SK-N-SH treated with all-trans-retinoic acid at 6 μM for 48 hours (cell line): ENCODE data around the gene UQCRFS1.

Source experiments
- ATAC-seq: fragments of 200-7000 bp; cut with Tn5 transposase; 3 replicates; pipeline ENCODE4 v1.9.1; 2020; ENCODE audit warnings: mild to moderate bottlenecking, moderate library complexity
- ARNTL ChIP-seq: fragments of 450-650 bp; formaldehyde crosslinking; IDR thresholded peaks from 2 replicates; pipeline ENCODE4 v1.5.0; 2020; ENCODE audit warnings: low read depth, mild to moderate bottlenecking, moderate library complexity, borderline replicate concordance
- BACH2 ChIP-seq: fragments of 250-450 bp; sonication (Bioruptor Pico); IDR thresholded peaks from 2 replicates; pipeline ENCODE4 v1.9.0; 2021; ENCODE audit warnings: mild to moderate bottlenecking, borderline replicate concordance
- CREB5 ChIP-seq: fragments of 250-450 bp; sonication (Bioruptor Pico); IDR thresholded peaks from 2 replicates; pipeline ENCODE4 v1.5.1; 2020; ENCODE audit warnings: low read depth, mild to moderate bottlenecking, moderate library complexity
- CSDC2 ChIP-seq: fragments of 250-450 bp; sonication (Bioruptor Pico); IDR thresholded peaks from 2 replicates; pipeline ENCODE4 v1.5.0; 2020; ENCODE audit warnings: mild to moderate bottlenecking, moderate library complexity
- ESRRG ChIP-seq: fragments of 250-450 bp; sonication (Bioruptor Pico); IDR thresholded peaks from 2 replicates; pipeline ENCODE4 v1.6.1; 2021; ENCODE audit warnings: mild to moderate bottlenecking
- GLIS3 ChIP-seq: fragments of 250-450 bp; sonication (Bioruptor Pico); IDR thresholded peaks from 2 replicates; pipeline ENCODE4 v1.5.0; 2020; ENCODE audit warnings: mild to moderate bottlenecking, moderate library complexity
- ISL1 ChIP-seq: fragments of 250-450 bp; sonication (Bioruptor Pico); IDR thresholded peaks from 2 replicates; pipeline ENCODE4 v2.1.2; 2022; ENCODE audit warnings: mild to moderate bottlenecking, moderate library complexity
- OSR1 ChIP-seq: fragments of 250-450 bp; sonication (Bioruptor Pico); IDR thresholded peaks from 2 replicates; pipeline ENCODE4 v1.8.0; 2022; ENCODE audit warnings: moderate library complexity, mild to moderate bottlenecking, inconsistent platforms
- POU6F1 ChIP-seq: fragments of 250-450 bp; sonication (Bioruptor Pico); IDR thresholded peaks from 2 replicates; pipeline ENCODE4 v1.8.0; 2021; ENCODE audit warnings: low read depth, mild to moderate bottlenecking, moderate library complexity, borderline replicate concordance
- PPARA ChIP-seq: fragments of 250-450 bp; sonication (Bioruptor Pico); IDR thresholded peaks from 2 replicates; pipeline ENCODE4 v1.5.0; 2020; ENCODE audit warnings: mild to moderate bottlenecking, borderline replicate concordance
- SNAI2 ChIP-seq: fragments of 250-450 bp; sonication (Bioruptor Pico); IDR thresholded peaks from 2 replicates; pipeline ENCODE4 v1.5.0; 2020; ENCODE audit warnings: mild to moderate bottlenecking, moderate library complexity
- TCF4 ChIP-seq: fragments of 250-450 bp; sonication (Bioruptor Pico); IDR thresholded peaks from 2 replicates; pipeline ENCODE4 v1.8.0; 2021; ENCODE audit warnings: mild to moderate bottlenecking, moderate library complexity, borderline replicate concordance
- TOX ChIP-seq: fragments of 250-450 bp; sonication (Bioruptor Pico); IDR thresholded peaks from 2 replicates; pipeline ENCODE4 v1.8.0; 2021; ENCODE audit warnings: mild to moderate bottlenecking, moderate library complexity, borderline replicate concordance
- TSHZ2 ChIP-seq: fragments of 250-450 bp; sonication (Bioruptor Pico); IDR thresholded peaks from 2 replicates; pipeline ENCODE4 v1.5.0; 2020; ENCODE audit warnings: mild to moderate bottlenecking, moderate library complexity
- ZC3H10 ChIP-seq: fragments of 250-450 bp; sonication (Bioruptor Pico); IDR thresholded peaks from 2 replicates; pipeline ENCODE4 v1.5.1; 2021; ENCODE audit warnings: mild to moderate bottlenecking, moderate library complexity
- ZFP3 ChIP-seq: fragments of 250-450 bp; sonication (Bioruptor Pico); IDR thresholded peaks from 2 replicates; pipeline ENCODE4 v1.5.0; 2020; ENCODE audit warnings: mild to moderate bottlenecking, moderate library complexity
- ZFP30 ChIP-seq: fragments of 450-650 bp; formaldehyde crosslinking; IDR thresholded peaks from 2 replicates; pipeline ENCODE4 v1.5.0; 2022; ENCODE audit warnings: mild to moderate bottlenecking, moderate library complexity
- ZNF565 ChIP-seq: fragments of 450-650 bp; formaldehyde crosslinking; conservative IDR thresholded peaks from 2 replicates; pipeline ENCODE4 v1.5.0; 2020; ENCODE audit warnings: low read depth, mild to moderate bottlenecking, moderate library complexity
- ZNF70 ChIP-seq: fragments of 450-650 bp; formaldehyde crosslinking; IDR thresholded peaks from 2 replicates; pipeline ENCODE4 v1.5.0; 2020; ENCODE audit warnings: mild to moderate bottlenecking, moderate library complexity
- ZNF8 ChIP-seq: fragments of 450-650 bp; formaldehyde crosslinking; IDR thresholded peaks from 2 replicates; pipeline ENCODE4 v1.5.0; 2020; ENCODE audit warnings: mild to moderate bottlenecking, moderate library complexity
- TF ChIP-seq, protein P1 (sequence below): fragments of 250-450 bp; sonication (Bioruptor Pico); IDR thresholded peaks from 2 replicates; pipeline ENCODE4 v1.8.0; 2020; ENCODE audit warnings: mild to moderate bottlenecking, moderate library complexity, borderline replicate concordance

UQCRFS1 gene

GRCh38 chr19:29212648-29213573, at the start of gene UQCRFS1:
Gene UQCRFS1, minus strand, starts transcription at chr19:29213151. Its CDS starts 33 bp downstream, at chr19:29213118.
- peak; percentile 98 for ATAC-seq
- no peak for TF ChIP-seq ARNTL (CRISPR knock-in tag)

DNA sequence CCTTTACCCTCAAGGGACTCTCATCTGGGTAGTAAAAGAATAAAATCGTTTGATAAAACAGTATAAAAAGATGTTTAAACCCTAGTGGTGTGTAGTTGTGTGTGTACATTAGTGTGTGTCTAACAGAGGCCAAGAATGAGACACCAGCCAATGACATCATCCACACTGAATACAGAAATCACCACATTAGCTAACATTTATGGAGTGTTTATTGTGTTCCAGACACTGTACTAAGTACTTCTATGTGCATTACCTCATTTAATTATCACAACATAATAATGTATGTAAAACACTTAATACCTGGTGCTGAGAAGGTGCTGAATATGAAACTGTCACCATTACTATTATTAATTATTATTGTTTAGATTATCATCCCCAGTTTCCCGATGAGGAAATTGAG, 49.1 kb upstream of the UQCRFS1 start:
- ATAC-seq = no peak
- TF ChIP-seq ZFP3 = no peak

DNA sequence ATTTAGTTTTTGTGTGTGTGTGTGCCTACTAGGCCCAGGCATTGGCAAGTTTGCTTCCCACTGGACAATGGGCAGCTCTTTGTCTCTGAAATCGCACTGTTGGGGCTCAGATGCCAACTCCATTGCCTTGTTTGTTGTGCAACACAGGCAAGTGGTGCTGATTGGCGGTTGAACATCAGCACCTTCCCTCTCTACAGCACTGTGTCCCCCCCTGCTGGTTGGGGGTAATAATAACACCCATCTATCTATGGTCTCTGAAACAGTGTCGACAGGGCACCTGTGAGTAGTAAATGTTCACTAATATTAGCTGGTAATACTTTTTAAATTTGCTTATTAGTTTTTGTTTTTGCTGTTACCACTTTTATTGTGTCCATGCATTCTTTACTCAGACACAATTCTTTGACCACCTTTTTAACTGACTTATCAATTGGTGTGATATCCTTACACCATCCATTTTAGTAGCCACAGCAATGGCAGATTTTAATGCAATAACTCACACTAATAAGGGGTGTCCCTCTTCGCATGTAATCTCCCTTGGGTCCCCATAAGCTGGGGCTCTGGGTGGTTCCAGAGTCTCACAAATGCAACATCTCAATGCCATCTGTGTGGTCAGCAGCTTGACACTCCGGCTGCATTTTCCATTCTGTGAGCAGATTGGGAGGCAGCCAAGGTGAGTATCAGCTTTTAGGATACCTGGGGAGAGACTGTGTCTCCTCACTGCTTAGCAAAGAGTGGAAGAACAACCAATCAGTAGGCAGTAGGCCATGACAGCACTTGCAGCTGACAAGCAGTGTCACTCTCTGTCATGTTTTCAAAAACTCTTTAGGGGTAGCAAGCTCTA, 47.7 kb upstream of the UQCRFS1 start:
- peak; percentile 67 for ATAC-seq
- TF ChIP-seq CSDC2 (CRISPR knock-in tag) (no peak), ZFP30 (CRISPR knock-in tag) (no peak), ISL1 (CRISPR knock-in tag) (no peak)

- ATAC-seq = no peak
These were observed 46.9 kb upstream of the UQCRFS1 start for GRCh38 chr19:29259867-29260281.

GRCh38 chr19:29259153-29259552, 46.2 kb upstream of the UQCRFS1 start:
- ATAC-seq = peak; percentile 52; the same call in 2 of the 3 replicates
- TF ChIP-seq ESRRG = no peak

More at GRCh38 chr19:29259867-29260281, 46.9 kb upstream of the UQCRFS1 start:
- no peak for TF ChIP-seq CSDC2 (CRISPR knock-in tag)
- TF ChIP-seq PPARA (CRISPR knock-in tag) = no peak
- no peak for TF ChIP-seq ZNF565 (CRISPR knock-in tag)
- no peak for TF ChIP-seq GLIS3 (CRISPR knock-in tag)
- no peak for TF ChIP-seq TOX (CRISPR knock-in tag)
- TF ChIP-seq ZFP3 = no peak
- no peak for TF ChIP-seq POU6F1 (CRISPR knock-in tag)
- no peak for TF ChIP-seq OSR1
- TF ChIP-seq TSHZ2 = no peak
- no peak for TF ChIP-seq ZC3H10 (CRISPR knock-in tag)
- TF ChIP-seq ZNF8 (CRISPR knock-in tag) = no peak
- no peak for TF ChIP-seq ZFP30 (CRISPR knock-in tag)
- no peak for TF ChIP-seq ISL1 (CRISPR knock-in tag)
- TF ChIP-seq SNAI2 (CRISPR knock-in tag) = no peak

- TF ChIP-seq CREB5 (CRISPR knock-in tag) (no peak), TOX (CRISPR knock-in tag) (no peak), GLIS3 (CRISPR knock-in tag) (no peak), TCF4 (no peak), CSDC2 (CRISPR knock-in tag) (no peak), ZFP3 (no peak), ISL1 (CRISPR knock-in tag) (no peak), ZNF70 (CRISPR knock-in tag) (no peak), PPARA (CRISPR knock-in tag) (no peak), ARNTL (CRISPR knock-in tag) (no peak), ZC3H10 (CRISPR knock-in tag) (no peak), BACH2 (no peak), POU6F1 (CRISPR knock-in tag) (no peak), OSR1 (no peak)
- TF ChIP-seq, protein P1, sequence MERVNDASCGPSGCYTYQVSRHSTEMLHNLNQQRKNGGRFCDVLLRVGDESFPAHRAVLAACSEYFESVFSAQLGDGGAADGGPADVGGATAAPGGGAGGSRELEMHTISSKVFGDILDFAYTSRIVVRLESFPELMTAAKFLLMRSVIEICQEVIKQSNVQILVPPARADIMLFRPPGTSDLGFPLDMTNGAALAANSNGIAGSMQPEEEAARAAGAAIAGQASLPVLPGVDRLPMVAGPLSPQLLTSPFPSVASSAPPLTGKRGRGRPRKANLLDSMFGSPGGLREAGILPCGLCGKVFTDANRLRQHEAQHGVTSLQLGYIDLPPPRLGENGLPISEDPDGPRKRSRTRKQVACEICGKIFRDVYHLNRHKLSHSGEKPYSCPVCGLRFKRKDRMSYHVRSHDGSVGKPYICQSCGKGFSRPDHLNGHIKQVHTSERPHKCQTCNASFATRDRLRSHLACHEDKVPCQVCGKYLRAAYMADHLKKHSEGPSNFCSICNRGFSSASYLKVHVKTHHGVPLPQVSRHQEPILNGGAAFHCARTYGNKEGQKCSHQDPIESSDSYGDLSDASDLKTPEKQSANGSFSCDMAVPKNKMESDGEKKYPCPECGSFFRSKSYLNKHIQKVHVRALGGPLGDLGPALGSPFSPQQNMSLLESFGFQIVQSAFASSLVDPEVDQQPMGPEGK (CRISPR knock-in tag) = no peak
- ATAC-seq = no peak
These were observed 43.6 kb upstream of the UQCRFS1 start for GRCh38 chr19:29256516-29256915.
